BJ (cell line): ENCODE measurements around the gene ITGA1. TPM values are rescaled to one million over a fixed set of nuclear protein-coding genes. Genes with fewer than 3 reads are reported as not detected.

Source experiments
- CTCF ChIA-PET: fragments of 350-600 bp; formaldehyde crosslinking; extraction: SDS; loops from one replicate; lab custom pipeline; 2021; ENCODE audit warnings: antibody characterized with exemption, inconsistent platforms; lab: Yijun Ruan, JAX
- POLR2A ChIA-PET: fragments of 300-600 bp; sonication (Branson Sonifier 250); formaldehyde crosslinking; extraction: SDS; loops from one replicate; lab custom pipeline; 2021; ENCODE audit warnings: antibody characterized with exemption; lab: Charles Lee
- DNase-seq: peaks from one replicate; pipeline ENCODE4 v3.0.0-alpha.2; 2011; ENCODE audit warnings: low read depth
- H3K27me3 ChIP-seq: 2 replicates; pipeline ENCODE4 v1.6.0; 2011; ENCODE audit warnings: low read length; ENCODE audit not compliant: control insufficient read depth, insufficient read depth
- H3K36me3 ChIP-seq: 2 replicates; pipeline ENCODE4 v1.5.1; 2011; ENCODE audit warnings: low read length; ENCODE audit not compliant: control insufficient read depth, insufficient read depth
- H3K4me3 ChIP-seq: 2 replicates; pipeline ENCODE4 v1.5.1; 2011; ENCODE audit warnings: low read depth, mild to moderate bottlenecking, control low read depth, low read length
- CTCF ChIP-seq: IDR thresholded peaks from 2 replicates; pipeline ENCODE4 v1.5.1; 2011; ENCODE audit warnings: low read depth, mild to moderate bottlenecking, control low read depth, inconsistent platforms, low read length, moderate library complexity; ENCODE audit not compliant: insufficient read depth
- polyA plus RNA-seq: library from polyadenylated mRNA; depleted of rRNA; stranded (reverse); fragments of >200 nt; gene quantifications from 2 replicates; pipeline ENCODE4 v1.2.3, GENCODE V29; 2011

ITGA1 gene
- polyA plus RNA-seq, 1 experiment: 35.2 TPM

- TF ChIP-seq CTCF: no peak
- POLR2A ChIA-PET: no interaction called here
- CTCF ChIA-PET: no interaction called here
Measured at GRCh38 chr5:52821901-52822300, 34.2 kb downstream of the ITGA1 start.

GRCh38 chr5:52822437-52822836 is 34.7 kb downstream of the ITGA1 start:
- TF ChIP-seq CTCF: no peak
- ChIA-PET CTCF (interaction anchor here (0.6 kb wide), 1 partner anchor 138 kb away, joined by 4 read pairs; no protein-coding TSS in a partner anchor), POLR2A (no interaction called here)
- no peaks in the 10 kb centered on the region for H3K36me3 ChIP-seq
- no peaks in the 10 kb centered on the region for H3K27me3 ChIP-seq
- DNase-seq: no peak
- no peak overlapping the region for H3K4me3 ChIP-seq

More at GRCh38 chr5:52821901-52822300, 34.2 kb downstream of the ITGA1 start:
- H3K4me3 ChIP-seq: no peak overlapping the region
- DNase-seq: no peak
- no peaks in the 10 kb centered on the region for H3K27me3 ChIP-seq
- no peaks in the 10 kb centered on the region for H3K36me3 ChIP-seq

- no peaks in the 10 kb centered on the region for H3K27me3 ChIP-seq
- POLR2A ChIA-PET: no interaction called here
- CTCF ChIA-PET: no interaction called here
- no peaks in the 10 kb centered on the region for H3K36me3 ChIP-seq
- no peak for TF ChIP-seq CTCF
- no peak for DNase-seq
- H3K4me3 ChIP-seq: no peak overlapping the region
Measured at GRCh38 chr5:52824827-52825226, 37.1 kb downstream of the ITGA1 start.

- POLR2A ChIA-PET: no interaction called here
- H3K36me3 ChIP-seq: no peaks in the 10 kb centered on the region
- CTCF ChIA-PET: interaction anchor here (0.9 kb wide), 1 partner anchor 14 kb away, joined by 4 read pairs; no protein-coding TSS in a partner anchor
- no peaks in the 10 kb centered on the region for H3K27me3 ChIP-seq
- TF ChIP-seq CTCF: no peak
- no peak overlapping the region for H3K4me3 ChIP-seq
- DNase-seq: no peak
Measured at GRCh38 chr5:52825826-52826225, 38.1 kb downstream of the ITGA1 start.

GRCh38 chr5:52827815-52828214 is 40.1 kb downstream of the ITGA1 start:
- H3K4me3 ChIP-seq: no peak overlapping the region
- no peak for DNase-seq
- H3K36me3 ChIP-seq: no peaks in the 10 kb centered on the region
- CTCF ChIA-PET: no interaction called here
- H3K27me3 ChIP-seq: no peaks in the 10 kb centered on the region
- POLR2A ChIA-PET: no interaction called here
- no peak for TF ChIP-seq CTCF
